HG03066 (cell line): Measurements from ENCODE around the gene XBP1.
"Not testable (repeated sequence)": the region's sequence is repeated elsewhere in the genome, so short reads cannot be mapped to it uniquely, and the experiment has no call there.

Experiments used
- ATAC-seq: cut with Tn5 transposase; IDR thresholded peaks from one replicate; pipeline ENCODE4 v1.9.1; 2021; ENCODE audit warnings: low read depth; ENCODE audit not compliant: unreplicated experiment

The XBP1 gene

DNA sequence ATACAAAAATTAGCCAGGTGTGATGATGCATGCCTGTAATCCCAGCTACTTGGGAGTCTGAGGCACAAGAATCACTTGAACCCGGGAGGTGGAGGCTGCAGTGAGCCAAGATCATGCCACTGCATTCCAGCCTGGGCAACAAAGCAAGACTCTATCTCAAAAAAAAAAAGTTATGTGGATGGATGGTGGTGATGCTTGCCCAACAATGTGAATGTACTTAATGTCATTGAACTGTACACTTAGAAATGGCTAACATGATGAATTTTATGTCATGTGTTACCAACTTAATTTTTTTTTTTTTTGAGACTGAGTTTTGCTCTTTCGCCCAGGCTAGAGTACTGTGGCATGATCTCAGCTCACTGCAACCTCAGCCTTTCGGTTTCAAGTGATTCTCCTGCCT is 45.9 kb downstream of the XBP1 start:
- ATAC-seq, result not testable (repeated sequence)

- no peak for ATAC-seq
Observed at GRCh38 chr22:28750471-28750881, 49.9 kb downstream of the XBP1 start.
